HG02943 (cell line): ENCODE measurements around the gene UCK2.
"Not testable (repeated sequence)": the region's sequence is repeated elsewhere in the genome, so short reads cannot be mapped to it uniquely, and the experiment has no call there.

Source experiments
- ATAC-seq: cut with Tn5 transposase; IDR thresholded peaks from one replicate; pipeline ENCODE4 v1.9.1; 2021; ENCODE audit warnings: mild to moderate bottlenecking, low read depth, moderate library complexity; ENCODE audit not compliant: unreplicated experiment

UCK2 gene

GRCh38 chr1:165827268-165828102, at the start of gene UCK2:
UCK2 (plus strand) TSS chr1:165827614; CDS start chr1:165827834, 220 bp downstream.
- ATAC-seq = peak; percentile 69

- ATAC-seq = not testable (repeated sequence)
Measured at GRCh38 chr1:165778197-165778596, 49.2 kb upstream of the UCK2 start.

GRCh38 chr1:165783519-165783918, 43.9 kb upstream of the UCK2 start:
- ATAC-seq = not testable (repeated sequence)

GRCh38 chr1:165787741-165788140, 39.7 kb upstream of the UCK2 start:
- ATAC-seq = no peak

- ATAC-seq = no peak
Measured at GRCh38 chr1:165793951-165794350, 33.5 kb upstream of the UCK2 start.

GRCh38 chr1:165795894-165796293, 31.5 kb upstream of the UCK2 start:
- ATAC-seq = no peak

GRCh38 chr1:165799387-165799786, 28.0 kb upstream of the UCK2 start:
- ATAC-seq = no peak

- not testable (repeated sequence) for ATAC-seq
Measured at GRCh38 chr1:165804513-165804912, 22.9 kb upstream of the UCK2 start.

- no peak for ATAC-seq
Measured at GRCh38 chr1:165807613-165808012, 19.8 kb upstream of the UCK2 start.

- ATAC-seq = no peak
Measured at GRCh38 chr1:165815725-165816124, 11.7 kb upstream of the UCK2 start.

GRCh38 chr1:165816157-165816556, 11.3 kb upstream of the UCK2 start:
- no peak for ATAC-seq

- no peak for ATAC-seq
Measured at GRCh38 chr1:165816826-165817497, 10.5 kb upstream of the UCK2 start.

GRCh38 chr1:165823552-165824268, 3.7 kb upstream of the UCK2 start:
- ATAC-seq = no peak

GRCh38 chr1:165824269-165824643, 3.2 kb upstream of the UCK2 start:
- ATAC-seq = no peak

GRCh38 chr1:165826565-165827267, 698 bp upstream of the UCK2 start:
- no peak for ATAC-seq

GRCh38 chr1:165828103-165828668, 772 bp downstream of the UCK2 start:
- peak; percentile 39 for ATAC-seq

- ATAC-seq = peak; percentile 2
Measured at GRCh38 chr1:165828669-165829329, 1.4 kb downstream of the UCK2 start.

- no peak for ATAC-seq
Measured at GRCh38 chr1:165829888-165830287, 2.5 kb downstream of the UCK2 start.

GRCh38 chr1:165831146-165831545, 3.7 kb downstream of the UCK2 start:
- no peak for ATAC-seq

- ATAC-seq = no peak
Measured at GRCh38 chr1:165832902-165833301, 5.5 kb downstream of the UCK2 start.
